ENCODE data around the gene COL6A3.

DNA sequence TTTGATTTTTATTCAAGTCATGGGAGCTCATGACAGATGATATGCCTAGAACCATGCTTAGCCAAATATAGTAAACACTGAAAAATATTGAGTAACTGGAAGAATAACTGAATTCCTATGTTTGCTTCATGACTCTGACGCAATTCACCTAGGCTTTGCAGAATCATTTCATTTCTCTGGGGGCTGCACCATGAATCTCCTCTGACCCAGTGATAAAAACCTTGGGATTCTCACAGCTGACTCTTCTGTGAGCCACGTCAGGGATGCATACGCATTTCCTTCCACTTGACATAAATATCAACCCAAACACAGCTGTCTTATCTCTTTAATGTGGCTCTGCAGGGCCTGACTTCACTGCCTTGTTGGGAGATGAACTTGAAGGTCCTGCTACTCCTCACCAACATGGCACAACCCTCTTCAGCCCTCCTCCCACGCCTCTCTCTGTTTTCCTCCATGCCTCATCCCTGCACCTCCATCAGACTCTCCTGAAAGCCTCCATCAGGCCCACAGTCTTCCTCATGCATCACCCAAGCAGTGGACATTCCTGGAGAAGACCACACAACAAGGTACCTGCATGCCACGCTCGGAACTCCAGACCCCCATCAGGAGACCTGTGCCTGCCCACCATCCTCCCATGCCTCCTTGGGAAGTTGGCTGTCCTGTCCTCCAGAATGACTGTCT, 29.8 kb downstream of the COL6A3 start:
- TF ChIP-seq, protein P1, sequence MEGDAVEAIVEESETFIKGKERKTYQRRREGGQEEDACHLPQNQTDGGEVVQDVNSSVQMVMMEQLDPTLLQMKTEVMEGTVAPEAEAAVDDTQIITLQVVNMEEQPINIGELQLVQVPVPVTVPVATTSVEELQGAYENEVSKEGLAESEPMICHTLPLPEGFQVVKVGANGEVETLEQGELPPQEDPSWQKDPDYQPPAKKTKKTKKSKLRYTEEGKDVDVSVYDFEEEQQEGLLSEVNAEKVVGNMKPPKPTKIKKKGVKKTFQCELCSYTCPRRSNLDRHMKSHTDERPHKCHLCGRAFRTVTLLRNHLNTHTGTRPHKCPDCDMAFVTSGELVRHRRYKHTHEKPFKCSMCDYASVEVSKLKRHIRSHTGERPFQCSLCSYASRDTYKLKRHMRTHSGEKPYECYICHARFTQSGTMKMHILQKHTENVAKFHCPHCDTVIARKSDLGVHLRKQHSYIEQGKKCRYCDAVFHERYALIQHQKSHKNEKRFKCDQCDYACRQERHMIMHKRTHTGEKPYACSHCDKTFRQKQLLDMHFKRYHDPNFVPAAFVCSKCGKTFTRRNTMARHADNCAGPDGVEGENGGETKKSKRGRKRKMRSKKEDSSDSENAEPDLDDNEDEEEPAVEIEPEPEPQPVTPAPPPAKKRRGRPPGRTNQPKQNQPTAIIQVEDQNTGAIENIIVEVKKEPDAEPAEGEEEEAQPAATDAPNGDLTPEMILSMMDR (conservative IDR thresholded peaks at IDR 0.05; ENCODE audit: low read depth, low read length) = no peak
- TF ChIP-seq EZH2 (IDR thresholded peaks at IDR 0.05; ENCODE audit: low read length, unreplicated experiment) = no peak

Measured in PC-3 (cell line).